ENCODE data around the gene DNAH14. TPM values are rescaled to one million over a fixed set of nuclear protein-coding genes. Genes with fewer than 3 reads are reported as not detected.

Gene DNAH14
- total RNA-seq, 1 donor from 2014 or later = 9.2 TPM

GRCh38 chr1:225435487-225435886 lies 506.0 kb downstream of the DNAH14 start:
- DNase-seq = no peak

DNA sequence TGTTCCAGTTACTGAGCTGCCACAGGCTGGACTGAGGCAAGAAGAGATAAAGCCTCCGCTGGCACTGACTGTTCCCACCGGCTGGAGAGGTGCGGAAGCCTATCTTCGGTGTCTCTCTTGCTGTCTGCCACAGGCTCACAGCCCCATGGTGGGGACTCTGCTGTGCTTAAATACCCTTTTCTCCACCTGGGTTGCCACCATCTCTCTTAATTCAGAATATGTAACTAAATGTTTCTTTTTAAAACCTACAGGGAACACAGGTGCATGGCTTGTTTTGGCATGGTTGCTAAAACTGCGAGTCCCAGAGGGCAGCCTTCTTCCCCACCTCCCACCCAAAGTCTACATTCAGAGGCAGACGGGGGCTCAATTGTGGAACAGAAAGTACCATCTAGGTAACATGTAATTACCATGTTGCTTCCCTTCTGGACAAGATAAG lies 506.5 kb downstream of the DNAH14 start:
- DNase-seq = no peak

DNA sequence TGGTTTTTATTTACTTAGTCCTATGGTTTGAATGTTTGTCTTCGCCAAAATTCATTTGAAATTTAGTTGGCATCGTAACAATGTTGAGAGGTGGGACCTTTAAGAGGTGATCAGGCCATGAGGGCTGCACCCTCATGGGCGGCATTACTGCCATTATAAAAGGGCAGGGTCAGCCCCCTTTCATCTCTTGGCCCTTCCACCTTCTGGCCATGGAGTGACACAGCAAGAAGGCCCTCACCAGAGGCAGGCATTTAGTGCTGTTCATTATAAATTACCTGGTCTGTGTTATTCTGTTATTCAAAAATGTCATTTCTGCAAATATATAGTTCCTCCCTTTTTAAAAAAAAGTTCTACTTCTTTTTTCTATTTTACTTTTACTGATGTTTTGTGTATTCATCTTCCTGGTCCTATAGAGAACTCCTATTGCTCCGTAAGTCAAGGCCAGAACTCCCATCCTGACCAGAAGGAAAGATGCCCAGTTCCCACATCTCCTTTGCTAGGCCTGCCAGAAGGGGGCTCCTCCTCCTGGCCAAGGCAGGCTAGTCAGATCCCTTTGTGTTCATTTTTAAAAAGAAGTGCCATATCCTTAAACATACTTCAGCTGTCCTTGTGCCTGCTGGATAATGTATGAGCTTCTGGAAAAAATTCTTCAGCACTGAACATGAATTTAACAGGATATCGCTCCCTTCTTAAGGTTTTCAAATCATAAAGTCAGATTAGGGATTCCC lies 508.4 kb downstream of the DNAH14 start:
- peak; percentile 73 for DNase-seq

DNA sequence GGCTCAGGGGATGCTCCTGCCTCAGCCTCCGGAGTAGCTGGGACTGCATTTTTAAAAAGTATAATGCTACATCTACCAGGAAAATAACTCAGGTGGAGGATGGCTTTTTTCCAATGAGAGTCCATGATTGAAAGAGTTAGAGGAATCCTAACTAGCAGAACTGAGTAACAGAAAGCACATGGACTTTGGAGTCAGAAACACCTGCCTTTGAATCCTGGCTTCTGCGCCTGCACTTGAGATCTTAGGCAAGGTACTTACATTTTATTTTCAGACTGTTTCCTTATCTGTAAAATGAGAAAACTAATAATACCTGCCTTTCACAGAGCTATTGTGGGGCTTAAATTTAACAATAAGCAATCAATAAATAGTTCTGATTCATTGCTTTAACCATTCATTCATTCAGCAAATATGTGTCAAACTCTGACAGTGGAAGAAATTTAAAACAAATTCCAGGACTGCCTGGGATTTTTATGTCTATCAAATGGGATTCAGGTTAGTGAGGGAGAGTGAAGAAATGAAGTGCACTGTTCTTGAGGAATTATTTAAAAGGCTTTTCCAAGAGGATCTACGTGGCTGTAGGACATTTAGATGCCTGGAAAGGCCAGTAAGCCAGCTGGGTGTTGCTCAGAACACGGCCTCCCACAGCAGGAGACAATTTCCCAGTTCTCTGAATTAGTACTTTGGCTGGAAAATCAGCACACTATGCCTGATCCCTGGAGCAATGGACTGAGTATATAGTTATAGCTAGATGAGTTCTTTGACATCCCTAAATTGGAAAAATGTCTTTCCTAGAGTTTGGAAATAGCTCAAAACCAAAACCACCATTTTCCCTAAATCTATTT lies 511.1 kb downstream of the DNAH14 start:
- DNase-seq = no peak

DNA sequence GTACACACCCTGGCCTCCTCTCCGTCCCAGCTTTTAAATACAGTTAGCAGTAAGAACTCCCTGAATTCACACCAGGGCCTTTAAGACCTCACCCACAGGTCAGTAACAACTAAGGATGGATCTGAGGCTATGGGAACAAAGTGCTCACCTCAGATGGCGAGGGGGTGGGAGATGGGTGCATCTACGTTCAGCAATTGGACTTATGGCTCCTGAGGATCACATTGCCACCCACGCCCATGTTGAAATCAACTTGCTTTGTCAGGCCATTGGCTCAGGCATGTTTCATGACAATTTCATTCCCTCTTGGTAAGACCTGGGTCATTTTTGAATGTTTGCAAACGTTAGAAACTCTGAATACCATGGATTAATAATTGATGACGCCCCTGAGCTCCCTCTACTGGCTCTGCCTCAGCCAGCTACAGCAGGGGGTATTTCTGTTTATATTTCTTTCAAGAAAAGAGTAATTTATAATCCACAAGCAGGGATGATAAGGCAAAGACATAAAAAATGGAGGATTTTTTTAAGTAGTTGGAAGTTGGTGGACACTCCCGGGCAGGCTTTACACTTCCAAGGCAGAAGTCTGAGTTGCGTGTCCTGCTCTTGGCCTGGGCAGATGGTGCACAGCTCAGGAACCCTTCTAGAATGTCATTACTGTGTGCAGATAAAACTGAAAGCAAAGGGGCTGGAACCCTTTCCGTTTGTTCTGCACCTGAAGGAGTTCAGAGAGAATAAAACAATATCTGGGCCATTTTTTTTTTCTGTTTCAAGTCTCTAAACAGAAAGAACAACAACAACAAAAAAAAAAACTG lies 512.0 kb downstream of the DNAH14 start:
- DNase-seq = no peak

DNA sequence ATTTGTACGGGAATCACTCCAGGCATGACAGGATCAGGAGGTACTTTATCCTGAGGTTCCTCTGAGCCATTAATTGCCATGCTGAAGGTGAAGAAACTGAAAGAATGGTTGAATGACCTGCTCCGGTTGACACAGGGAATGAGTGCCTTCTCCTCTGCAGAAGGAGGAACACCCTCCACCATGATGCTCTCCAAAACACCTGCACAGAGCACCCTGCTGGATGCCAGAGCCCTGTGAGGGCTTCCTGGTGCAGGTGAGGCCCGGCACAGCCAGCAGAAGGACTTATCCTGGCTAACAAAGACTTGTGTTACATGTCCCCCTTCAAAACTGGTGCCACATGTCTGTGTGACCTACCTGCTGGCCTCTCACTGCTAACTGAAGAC lies 512.6 kb downstream of the DNAH14 start:
- no peak for DNase-seq

DNA sequence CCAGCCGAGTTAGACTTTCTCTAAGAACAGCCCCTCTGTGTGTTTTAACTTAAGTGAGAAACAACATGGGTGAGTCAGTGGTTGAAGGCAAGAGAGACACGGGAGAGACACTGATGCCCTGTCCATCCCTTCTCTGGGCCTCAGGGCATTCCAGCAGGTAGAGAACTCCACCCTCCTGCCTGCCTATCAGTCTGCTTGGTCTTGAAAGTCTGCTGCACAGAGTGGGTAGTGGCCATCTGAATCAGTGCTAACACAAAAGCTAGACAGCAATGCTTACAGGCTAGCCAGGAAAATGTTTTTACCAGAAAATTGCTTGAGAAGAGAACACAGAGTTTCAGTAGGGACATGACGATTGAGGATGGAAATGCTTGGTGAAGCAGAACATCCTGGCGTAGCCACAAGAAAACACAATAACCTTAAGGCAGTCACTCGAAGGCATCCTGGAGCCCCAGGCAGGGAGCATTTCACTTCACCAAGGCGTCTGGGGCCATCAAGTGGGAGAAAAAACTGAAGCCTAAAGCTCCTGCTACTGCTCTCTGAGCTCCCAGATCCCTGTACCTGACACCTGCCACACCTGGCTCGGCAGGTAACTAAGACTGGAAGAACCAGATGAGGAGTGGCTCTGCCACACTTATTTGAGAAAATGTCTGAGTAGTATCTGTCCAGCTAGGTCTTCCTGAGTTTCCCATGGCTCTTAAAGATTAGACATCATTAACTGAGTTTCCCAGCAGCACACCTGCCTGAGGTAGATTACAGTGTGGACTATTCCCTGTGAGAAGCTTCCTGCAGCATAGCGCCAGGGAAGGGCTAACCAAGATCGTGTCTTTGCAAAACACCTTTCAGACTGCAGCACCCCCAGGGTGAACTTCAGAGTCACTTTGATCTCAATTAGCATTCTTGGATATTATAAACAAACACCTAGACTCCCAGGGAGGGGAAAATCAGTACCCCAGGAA lies 516.4 kb downstream of the DNAH14 start:
- peak; percentile 65 for DNase-seq

- DNase-seq = peak; percentile 70
Observed at GRCh38 chr1:225446595-225446960, 517.1 kb downstream of the DNAH14 start.

DNA sequence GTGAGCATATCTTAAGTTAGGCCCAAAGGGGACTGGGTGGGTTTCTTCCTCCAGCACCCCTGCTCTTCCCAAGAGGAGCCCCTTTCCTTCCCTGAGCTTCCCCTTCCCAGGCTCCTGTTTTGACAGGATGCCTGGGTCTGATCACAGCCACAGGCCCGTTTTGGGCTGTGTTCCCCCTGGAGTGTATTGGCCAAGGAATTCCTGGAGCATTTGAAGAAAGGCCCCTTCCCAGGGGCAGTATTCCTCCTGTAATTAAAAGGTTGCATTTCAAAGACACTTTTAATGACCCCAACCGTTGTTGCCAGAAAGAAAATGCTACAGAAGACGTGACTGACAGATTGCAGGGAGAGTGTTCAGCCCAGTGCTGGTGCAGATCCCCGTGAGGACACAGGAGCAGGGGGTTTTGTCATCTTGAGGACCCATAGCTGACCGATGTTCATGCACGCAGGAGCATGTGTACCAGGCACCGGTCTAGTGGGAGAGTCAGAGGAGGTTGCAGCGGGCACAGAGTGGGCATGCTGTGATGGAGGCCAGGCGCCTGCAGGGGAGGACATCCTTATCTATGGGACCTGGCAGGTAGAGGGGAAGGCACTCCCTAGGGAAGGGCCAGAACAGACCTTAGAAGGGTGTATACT lies 517.6 kb downstream of the DNAH14 start:
- DNase-seq = no peak

DNA sequence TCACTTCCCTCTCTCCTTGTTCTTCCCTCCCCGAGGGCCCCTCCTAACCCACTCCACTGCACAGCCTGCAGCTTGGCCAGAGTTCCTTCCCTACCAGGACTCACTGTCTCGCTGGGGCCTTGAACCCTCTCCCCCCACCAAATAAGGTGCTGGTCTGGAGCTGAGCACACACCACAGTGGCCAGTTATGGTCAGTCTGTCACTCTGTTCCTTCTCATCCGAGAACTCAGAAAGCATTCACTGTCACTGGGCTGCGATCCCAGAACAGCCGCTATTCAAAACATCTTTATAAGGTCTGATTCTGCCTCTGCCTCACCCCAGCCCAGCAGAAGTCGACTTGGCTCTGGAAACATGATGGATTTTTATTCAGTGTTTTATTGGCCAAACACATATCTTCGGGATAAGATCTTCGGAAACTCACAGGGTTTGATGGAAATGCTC lies 518.2 kb downstream of the DNAH14 start:
- DNase-seq = no peak

DNA sequence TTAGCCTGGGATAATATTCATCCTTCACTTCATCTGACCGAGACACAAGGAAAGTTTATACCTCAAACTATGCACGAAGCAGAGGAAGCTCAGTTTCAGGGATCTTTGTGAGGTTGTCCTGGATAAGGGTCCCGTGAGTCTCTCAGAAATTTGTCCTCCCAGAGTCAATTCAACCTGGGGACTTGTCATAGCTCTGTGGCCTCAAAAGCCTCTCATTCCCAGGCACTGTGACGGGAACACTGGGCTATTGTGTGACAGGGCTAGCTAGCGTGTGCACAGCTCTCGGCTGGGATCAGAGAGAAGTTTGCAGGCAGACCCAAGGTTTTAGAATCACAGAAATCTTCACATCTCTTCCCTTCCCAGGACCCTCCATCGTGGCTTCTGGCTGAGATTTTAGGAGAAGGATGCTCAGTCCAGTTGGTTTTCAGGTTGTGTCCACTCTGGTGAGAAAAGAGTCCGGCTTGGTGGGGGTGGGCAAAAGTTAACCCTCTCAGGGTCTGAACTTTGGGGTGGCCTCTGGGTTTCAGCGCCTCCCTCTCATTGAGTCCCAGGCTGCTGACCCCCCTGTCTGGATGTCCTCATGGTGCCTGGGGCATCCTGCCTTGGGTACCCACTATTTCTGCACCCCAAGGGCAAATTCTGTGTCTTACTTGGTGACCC lies 518.8 kb downstream of the DNAH14 start:
- DNase-seq = no peak

All from dermis blood vessel endothelial cell (primary cell).